CD4-positive, alpha-beta T cell treated with Interleukin-1 beta for 1 hour (primary cell): Measurements from ENCODE around the gene ABCC10.
"Not testable (repeated sequence)": the region's sequence is repeated elsewhere in the genome, so short reads cannot be mapped to it uniquely, and the experiment has no call there.

Experiments used
- DNase-seq, 2 donors: peaks; one replicate each; pipeline ENCODE4 v3.0.0-alpha.2; 2020 to 2022

The ABCC10 gene

DNA sequence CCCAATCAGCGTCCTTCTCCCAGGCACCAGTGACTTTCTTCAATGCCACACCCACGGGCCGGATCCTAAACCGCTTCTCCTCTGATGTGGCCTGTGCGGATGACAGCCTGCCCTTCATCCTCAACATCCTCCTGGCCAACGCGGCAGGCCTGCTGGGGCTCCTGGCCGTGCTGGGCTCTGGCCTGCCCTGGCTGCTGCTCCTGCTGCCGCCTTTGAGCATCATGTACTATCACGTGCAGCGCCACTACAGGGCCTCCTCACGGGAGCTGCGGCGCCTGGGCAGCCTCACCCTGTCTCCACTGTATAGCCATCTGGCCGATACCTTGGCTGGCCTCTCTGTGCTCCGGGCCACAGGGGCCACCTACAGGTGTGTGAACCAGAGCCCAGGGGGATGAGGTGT, 18.2 kb downstream of the ABCC10 start:
- DNase-seq, result no peak

- DNase-seq, result no peak
Observed at GRCh38 chr6:43447604-43448003, 20.3 kb downstream of the ABCC10 start.

DNA sequence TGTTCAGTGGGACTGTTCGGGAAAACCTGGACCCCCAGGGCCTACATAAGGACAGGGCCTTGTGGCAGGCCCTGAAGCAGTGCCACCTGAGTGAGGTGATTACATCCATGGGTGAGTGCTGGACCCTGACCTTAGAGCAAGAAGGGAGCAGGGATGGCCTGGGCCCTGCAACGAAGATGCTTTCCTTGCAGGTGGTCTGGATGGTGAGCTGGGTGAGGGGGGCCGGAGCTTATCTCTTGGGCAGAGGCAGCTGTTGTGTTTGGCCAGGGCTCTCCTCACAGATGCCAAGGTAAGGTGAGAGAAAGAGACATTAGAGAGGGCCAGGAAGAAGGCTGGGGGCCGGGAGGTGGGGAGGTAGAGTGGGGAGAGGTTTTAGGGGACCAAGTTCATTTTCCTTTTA, 21.6 kb downstream of the ABCC10 start:
- DNase-seq, result no peak

DNA sequence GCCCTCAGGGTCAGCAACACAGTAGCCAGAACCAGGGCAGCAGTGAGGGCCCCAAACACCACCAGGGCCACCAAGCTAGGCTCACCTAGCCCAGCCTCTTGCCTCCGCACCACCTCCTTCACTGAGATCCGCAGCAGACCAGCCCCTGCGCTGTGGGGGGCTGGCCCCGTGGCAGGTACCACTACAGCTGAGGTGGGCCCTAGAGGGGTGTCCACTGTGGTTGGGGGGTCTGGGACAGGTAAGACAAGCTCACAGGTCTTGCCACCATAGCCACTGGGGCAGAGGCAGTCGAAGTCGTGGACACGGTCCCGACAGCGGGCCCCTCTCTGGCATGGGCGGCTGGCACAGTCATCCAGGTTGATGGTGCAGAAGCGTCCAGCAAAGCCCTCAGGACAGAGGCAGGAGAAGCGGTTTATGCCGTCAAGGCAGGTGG, 23.4 kb downstream of the ABCC10 start:
- DNase-seq, result no peak

GRCh38 chr6:43451348-43451747, 24.0 kb downstream of the ABCC10 start:
- no peak for DNase-seq

- DNase-seq, result no peak
Observed at GRCh38 chr6:43451939-43452338, 24.6 kb downstream of the ABCC10 start.

DNA sequence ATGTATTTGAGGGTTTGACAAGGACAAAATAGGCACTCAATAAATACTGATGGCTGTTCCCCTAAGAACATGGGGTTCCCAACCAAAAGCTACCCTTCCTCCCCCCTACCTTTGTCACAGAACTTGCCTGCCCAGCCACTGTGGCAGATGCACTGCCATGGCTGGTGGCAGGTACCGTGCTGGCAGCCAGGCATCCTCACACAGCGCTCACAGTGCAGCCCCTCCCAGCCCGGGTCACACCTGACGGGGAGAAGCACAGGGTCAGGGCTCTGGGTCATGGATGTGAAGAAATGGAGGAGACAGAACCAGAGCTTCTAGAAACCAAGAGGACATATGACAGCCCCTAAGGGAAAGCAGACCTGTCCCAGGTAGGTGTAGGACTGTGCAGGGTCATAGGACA, 25.6 kb downstream of the ABCC10 start:
- DNase-seq, result no peak

GRCh38 chr6:43453831-43454230, 26.5 kb downstream of the ABCC10 start:
- DNase-seq, result no peak

- DNase-seq, result peak in 1 of 2 donors; percentile 69
Observed at GRCh38 chr6:43454290-43454695, 27.0 kb downstream of the ABCC10 start.

DNA sequence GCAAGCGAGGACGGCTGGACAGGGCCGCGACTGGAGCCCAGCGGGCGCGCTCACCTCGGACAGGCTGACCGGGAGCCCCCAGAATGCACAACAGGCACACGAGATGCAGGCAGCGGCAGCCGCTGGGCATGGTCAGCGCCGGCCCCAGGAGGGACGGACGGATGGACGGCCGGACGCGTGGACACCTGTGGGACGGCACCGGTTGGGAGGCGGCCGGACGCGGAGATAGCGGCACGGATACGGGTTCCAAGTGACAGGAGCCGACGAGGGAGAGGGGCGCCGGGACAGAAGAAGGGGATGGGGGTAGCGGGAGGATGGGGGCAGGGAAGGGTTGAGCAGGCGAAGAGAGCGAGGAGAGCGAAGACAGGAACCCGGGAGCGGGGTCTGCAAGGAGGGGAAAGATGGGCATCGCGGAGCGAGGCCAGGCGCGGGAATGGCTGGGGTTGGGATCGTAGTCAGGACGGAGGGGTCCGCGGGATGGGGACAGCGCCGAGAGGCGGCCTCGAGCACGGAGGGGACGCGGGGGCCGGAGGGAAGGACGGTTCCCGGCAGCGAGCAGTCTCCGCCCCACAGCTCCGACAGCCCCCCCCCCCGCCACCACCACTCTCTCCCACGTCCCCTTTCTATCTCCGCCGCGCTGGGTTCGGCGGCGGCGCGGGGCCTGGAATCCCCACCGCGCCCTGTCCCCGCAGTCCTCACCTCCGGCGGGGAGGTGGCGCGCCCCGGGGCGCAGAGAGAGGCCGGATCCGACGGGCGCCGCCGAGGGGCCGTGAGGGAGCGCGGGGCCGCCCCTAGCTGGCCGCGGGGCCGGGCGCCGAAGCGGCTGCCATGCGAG, 27.6 kb downstream of the ABCC10 start:
- DNase-seq, result peak; percentile 39 to 68

- peak; percentile 39 to 43 for DNase-seq
Observed at GRCh38 chr6:43455531-43456428, 28.4 kb downstream of the ABCC10 start, which contains the start of gene DLK2. DLK2 (minus strand) TSS chr6:43455548; CDS start chr6:43454825, 723 bp downstream.

- DNase-seq, result no peak
Observed at GRCh38 chr6:43457643-43458042, 30.3 kb downstream of the ABCC10 start.

- not testable (repeated sequence) for DNase-seq
Observed at GRCh38 chr6:43458154-43458553, 30.8 kb downstream of the ABCC10 start.

GRCh38 chr6:43459535-43459934, 32.2 kb downstream of the ABCC10 start:
- no peak for DNase-seq

DNA sequence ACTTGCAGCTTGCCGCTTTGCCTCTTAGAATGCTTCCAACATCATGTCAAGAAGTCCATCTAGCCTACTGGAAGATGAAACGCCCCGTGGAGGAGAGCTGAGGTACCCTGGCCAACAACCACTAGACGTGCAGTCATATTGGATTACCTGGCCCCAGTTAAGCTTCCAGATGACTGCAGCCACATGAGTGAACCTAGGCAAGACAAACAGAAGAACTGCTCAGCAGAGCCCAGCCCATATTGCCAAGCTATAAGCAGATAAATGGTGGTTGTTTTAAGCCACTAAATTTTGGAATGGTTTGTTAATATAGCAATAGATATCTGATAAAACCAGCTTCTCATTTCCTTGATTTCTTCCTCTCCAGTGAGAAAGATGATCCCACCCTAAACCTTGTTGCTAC, 32.7 kb downstream of the ABCC10 start:
- no peak for DNase-seq

- no peak for DNase-seq
Observed at GRCh38 chr6:43461936-43462335, 34.6 kb downstream of the ABCC10 start.

GRCh38 chr6:43464337-43464736, 37.0 kb downstream of the ABCC10 start:
- no peak for DNase-seq

DNA sequence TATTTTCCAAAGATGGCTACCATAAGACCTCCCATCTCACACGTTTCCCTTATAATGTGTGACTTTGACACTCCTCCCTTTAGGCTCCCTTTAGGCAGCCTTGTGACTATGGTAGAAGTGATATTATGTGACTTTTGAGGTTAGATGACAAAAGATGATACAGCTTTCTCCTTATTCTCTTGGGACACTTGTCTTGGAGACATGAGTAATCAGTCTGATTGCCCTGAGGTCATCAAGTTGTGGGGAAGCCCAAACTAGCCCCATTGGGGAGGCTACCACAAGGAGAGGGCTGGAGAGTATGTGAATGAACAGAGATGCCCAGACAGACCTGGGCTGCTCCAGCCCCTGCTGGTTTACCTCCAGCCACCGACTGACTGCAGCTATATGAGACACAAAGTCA, 38.6 kb downstream of the ABCC10 start:
- DNase-seq, result no peak

GRCh38 chr6:43467265-43467664, 39.9 kb downstream of the ABCC10 start:
- DNase-seq, result not testable (repeated sequence)

DNA sequence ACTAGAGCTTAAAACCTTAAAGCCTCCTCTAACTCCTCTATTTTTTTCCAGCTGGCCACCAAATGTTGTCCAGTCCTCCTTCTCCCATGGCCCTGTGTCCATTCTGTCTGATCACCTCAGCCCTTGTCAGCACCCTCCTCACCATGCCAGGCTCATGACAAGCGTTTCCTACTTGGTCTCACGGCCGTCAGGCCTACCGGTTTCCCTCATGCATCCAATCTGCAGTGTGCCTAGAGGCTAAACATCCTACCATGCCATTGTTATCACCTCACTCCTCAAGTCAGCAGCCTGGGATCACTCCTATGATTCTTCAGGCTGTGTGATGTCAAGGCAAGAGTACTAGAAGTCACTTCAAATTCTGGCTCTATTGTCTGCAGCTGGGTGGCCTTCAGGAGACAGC, 40.4 kb downstream of the ABCC10 start:
- DNase-seq, result no peak

DNA sequence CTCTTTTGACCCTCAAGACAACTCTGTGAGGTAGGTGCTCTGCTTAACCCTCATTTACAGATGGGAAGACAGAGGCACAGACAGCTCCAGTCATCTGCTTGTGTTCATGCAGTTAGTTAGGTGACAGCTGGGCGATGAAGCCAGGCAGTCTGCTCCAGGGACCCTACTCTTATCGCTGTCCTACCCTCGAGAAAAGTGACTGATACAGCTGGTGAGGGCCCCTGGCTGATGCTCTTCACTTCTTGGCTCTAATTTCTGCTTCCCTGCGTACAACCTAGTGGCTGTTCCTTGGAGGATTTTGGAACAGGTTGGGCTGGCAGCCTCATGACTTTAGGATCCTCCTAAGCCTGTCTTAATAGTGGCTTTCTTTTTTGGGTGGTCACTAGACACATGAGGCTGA, 40.9 kb downstream of the ABCC10 start:
- no peak for DNase-seq

- DNase-seq, result no peak
Observed at GRCh38 chr6:43468748-43469681, 41.7 kb downstream of the ABCC10 start.

DNA sequence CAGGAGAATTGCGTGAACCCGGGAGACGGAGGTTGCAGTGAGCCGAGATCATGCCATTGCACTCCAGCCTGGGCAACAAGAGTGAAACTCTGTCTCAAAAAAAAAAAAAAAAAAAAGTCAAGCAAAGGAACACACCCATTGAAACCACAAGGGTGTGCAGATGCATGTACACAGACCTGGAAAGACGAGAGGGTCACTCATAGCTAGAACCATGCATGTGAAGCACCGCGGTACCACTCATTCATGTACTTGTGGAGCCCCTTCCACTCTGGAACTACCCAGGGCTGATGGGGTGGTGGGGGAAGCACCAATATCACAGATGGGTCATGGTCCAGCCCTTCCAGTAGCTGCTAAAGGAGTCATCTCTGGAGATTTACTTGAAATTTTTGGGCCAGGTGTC, 42.6 kb downstream of the ABCC10 start:
- no peak for DNase-seq
